Lower leg skin (tissue), 4 donors: Measurements from ENCODE around the gene RPS27. TPM values are rescaled to one million over a fixed set of nuclear protein-coding genes. Genes with fewer than 3 reads are reported as not detected.
"Not testable (repeated sequence)": the region's sequence is repeated elsewhere in the genome, so short reads cannot be mapped to it uniquely, and the experiment has no call there.

Experiments used
- DNase-seq, 2 donors: peaks; one replicate each; pipeline ENCODE4 v3.0.0-alpha.2; 2019; ENCODE audit warnings: low spot score in 2 of 2
- H3K4me3 ChIP-seq: fragments of 200-600 bp; sonication (generic); 2 replicates; pipeline ENCODE4 v1.5.1; 2017; ENCODE audit warnings: mild to moderate bottlenecking, low read depth; ENCODE audit not compliant: poor library complexity, severe bottlenecking
- POLR2A ChIP-seq, 2 donors: fragments of 450-650 bp; IDR thresholded peaks; one replicate each; pipeline ENCODE4 v1.6.1; 2016 to 2017; ENCODE audit warnings: antibody characterized with exemption in 2 of 2, mild to moderate bottlenecking in 1 of 2, moderate library complexity in 1 of 2
- WGBS, 2 donors: methylation state at CpG; one replicate each; pipeline ENCODE4 v1.1.5; 2018; 5-methylcytosine and 5-hydroxymethylcytosine counted together
- intact Hi-C: fragments of 100-400 bp; cut with DNase I; formaldehyde crosslinking; loops from one replicate; pipeline ENCODE4 v1.15.0; 2023; ENCODE audit warnings: low total_unique reads
- total RNA-seq, 4 donors: library from RNA; depleted of rRNA; stranded (reverse); fragments of >200 nt; gene quantifications; one replicate each; pipeline ENCODE4 v1.1.0, GENCODE V29; 2016
- TF ChIP-seq, protein P1 (sequence below), 3 donors: fragments of 450-650 bp; IDR thresholded peaks; one replicate each; pipeline ENCODE4 v1.5.1; 2016; ENCODE audit warnings: antibody characterized with exemption in 3 of 3, mild to moderate bottlenecking in 3 of 3, moderate library complexity in 2 of 3

RPS27 gene
- total RNA-seq, 4 donors from 2014 or later, result 2,137 to 3,917 (median 3,283) TPM

DNA sequence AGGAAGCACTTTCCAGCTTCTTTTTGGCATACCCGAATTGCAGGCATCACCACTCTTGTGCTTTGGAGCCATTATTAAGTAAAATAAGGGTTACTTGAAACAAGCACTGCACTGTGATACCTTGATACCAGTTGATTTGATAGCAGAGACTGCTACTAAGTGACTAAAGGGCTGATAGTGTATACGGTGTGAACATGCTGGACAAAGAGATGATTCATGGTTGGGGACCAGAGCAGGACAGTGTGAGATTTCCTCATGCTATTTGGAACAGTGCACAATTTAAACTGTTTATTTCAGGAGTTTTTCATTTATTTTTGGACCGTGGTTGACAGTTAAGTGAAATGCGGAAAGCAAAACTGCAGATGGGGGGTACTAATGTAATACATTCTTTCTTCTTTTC is 9.9 kb downstream of the RPS27 start:
- no peak for DNase-seq
- H3K4me3 ChIP-seq, result no peak overlapping the region
- no peak for TF ChIP-seq POLR2A (IDR thresholded peaks at IDR 0.05)
- TF ChIP-seq, protein P1, sequence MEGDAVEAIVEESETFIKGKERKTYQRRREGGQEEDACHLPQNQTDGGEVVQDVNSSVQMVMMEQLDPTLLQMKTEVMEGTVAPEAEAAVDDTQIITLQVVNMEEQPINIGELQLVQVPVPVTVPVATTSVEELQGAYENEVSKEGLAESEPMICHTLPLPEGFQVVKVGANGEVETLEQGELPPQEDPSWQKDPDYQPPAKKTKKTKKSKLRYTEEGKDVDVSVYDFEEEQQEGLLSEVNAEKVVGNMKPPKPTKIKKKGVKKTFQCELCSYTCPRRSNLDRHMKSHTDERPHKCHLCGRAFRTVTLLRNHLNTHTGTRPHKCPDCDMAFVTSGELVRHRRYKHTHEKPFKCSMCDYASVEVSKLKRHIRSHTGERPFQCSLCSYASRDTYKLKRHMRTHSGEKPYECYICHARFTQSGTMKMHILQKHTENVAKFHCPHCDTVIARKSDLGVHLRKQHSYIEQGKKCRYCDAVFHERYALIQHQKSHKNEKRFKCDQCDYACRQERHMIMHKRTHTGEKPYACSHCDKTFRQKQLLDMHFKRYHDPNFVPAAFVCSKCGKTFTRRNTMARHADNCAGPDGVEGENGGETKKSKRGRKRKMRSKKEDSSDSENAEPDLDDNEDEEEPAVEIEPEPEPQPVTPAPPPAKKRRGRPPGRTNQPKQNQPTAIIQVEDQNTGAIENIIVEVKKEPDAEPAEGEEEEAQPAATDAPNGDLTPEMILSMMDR (IDR thresholded peaks at IDR 0.05), result no peak
- intact Hi-C loops, result loop anchor here (5.0 kb wide), 1 partner anchor 582 kb away; no protein-coding TSS in a partner anchor
- 72 to 76% methylated on average over 4 of the region's 4 CpGs for WGBS, 2 donors

DNA sequence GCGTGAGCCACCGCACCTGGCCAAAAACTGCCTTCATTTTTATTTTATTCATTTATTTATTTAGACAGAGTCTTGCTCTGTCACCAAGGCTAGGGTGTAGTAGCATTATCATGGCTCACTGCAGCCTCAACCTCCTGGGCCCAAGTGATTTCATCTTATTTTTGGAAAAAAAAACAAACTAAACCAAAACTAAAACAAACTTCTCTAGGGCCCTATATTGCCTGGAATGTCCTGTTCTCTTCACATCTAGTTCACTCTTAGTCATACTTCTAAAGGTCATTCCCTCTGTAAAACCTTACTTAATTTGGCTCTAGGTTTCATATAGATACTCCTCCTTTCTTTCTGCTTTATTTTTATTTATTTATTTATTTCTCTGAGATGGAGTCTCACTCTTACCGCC is 15.6 kb downstream of the RPS27 start:
- TF ChIP-seq POLR2A (IDR thresholded peaks at IDR 0.05), result no peak
- TF ChIP-seq, protein P1 (IDR thresholded peaks at IDR 0.05), result no peak
- intact Hi-C loops, result no loop called here
- WGBS, 2 donors, result 96 to 99% methylated on average over 3 of the region's 3 CpGs
- DNase-seq, result no peak
- no peak overlapping the region for H3K4me3 ChIP-seq

DNA sequence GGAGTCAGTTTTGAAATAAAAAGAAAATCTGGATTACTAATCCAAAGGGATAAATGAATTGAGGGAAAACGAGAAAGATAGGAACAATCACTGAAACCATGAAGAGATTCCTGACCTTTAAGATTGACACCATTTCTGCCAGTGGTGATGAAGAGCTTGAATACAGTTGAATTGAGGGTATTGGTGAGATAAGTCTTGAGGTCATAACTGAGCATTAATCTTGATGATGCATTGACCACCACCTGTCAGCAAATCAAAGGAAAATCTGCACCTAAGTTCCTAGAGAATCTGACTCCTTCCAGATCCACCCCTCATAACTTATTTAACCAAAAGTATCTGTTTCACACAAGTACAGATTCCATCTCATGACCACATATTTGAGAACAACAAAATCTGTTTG is 21.6 kb downstream of the RPS27 start:
- intact Hi-C loops, result no loop called here
- 88 to 89% methylated on average over 1 of the region's 1 CpG for WGBS, 2 donors
- TF ChIP-seq, protein P1 (IDR thresholded peaks at IDR 0.05), result no peak
- no peak for TF ChIP-seq POLR2A (IDR thresholded peaks at IDR 0.05)
- H3K4me3 ChIP-seq, result no peak overlapping the region
- no peak for DNase-seq

DNA sequence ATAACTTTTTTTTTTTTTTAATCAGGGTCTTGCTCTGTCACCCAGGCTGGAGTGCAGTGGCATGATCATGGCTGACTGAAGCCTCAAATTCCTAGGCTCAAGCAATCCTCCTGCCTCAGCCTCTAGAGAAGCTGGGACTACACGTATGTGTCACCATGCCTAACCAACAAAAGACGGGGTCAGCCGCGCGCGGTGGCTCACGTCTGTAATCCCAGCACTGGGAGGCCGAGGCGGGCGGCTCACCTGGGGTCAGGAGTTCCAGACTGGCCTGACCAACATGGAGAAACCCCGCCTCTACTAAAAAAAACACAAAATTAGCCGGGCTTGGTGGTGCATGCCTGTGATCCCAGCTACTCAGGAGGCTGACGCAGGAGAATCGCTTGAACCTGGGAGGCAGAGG is 22.0 kb downstream of the RPS27 start:
- 93 to 95% methylated on average over 14 of the region's 14 CpGs for WGBS, 2 donors
- H3K4me3 ChIP-seq, intact Hi-C loops, DNase-seq: not testable (repeated sequence)

DNA sequence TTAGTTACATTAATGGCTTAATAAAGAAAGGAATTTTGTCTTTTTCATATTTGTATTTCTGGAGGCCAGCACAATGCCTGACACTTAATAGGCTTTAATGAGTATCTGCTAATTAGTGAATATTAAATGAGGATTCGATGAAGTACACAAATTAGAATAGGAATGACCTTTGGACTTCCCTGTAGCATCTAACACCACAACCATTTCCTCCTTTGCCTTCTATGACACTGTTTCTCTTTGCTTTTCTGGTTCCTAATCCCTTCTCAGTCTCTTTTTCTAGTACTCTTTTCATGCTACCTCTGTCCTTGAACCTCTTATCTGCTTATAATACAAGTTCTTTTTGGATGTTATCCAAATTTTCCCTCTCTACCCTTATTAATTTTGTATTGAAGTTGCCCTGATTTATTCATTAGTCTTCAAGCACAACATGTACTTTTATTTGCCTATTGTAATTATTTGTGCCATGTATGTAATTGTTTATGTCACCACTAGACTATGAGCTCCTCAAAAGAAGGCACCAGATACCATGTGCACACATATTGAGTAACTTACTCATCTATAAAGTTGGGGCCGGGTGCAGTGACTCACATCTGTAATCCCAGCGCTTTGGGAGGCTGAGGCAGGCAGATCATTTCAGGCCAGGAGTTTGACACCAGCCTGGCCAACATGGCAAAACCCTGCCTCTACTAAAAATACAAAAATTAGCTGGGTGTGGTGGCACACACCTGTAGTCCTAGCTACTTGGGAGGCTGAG is 23.8 kb downstream of the RPS27 start:
- DNase-seq, result no peak
- intact Hi-C loops, result no loop called here
- no peak overlapping the region for H3K4me3 ChIP-seq
- TF ChIP-seq POLR2A (IDR thresholded peaks at IDR 0.05), result no peak
- TF ChIP-seq, protein P1 (IDR thresholded peaks at IDR 0.05), result no peak
- 83% methylated on average over 3 of the region's 3 CpGs for WGBS, 2 donors

DNA sequence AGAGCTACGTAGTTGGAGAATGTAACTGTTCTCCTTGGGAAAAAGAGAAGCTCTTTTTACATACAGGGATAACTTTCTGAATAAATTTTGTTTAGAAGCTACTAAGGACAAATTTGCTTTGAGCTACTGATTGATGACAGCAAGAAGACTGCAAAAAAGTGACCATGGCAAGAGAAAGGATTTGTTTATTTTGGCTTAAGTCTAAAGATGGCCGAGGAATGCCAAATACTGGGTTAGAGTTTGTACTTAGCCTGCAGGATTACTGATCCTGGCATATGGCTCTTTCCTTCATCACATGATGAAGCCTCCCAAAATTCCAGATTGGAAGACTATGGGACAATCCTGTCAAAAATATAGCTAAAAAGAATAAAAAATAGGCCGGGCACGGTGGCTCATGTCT is 28.7 kb downstream of the RPS27 start:
- intact Hi-C loops, result no loop called here
- 79 to 86% methylated on average over 4 of the region's 4 CpGs for WGBS, 2 donors
- no peak for DNase-seq
- TF ChIP-seq POLR2A (IDR thresholded peaks at IDR 0.05), result no peak
- TF ChIP-seq, protein P1 (IDR thresholded peaks at IDR 0.05), result no peak
- H3K4me3 ChIP-seq, result no peak overlapping the region
